HG03139 (cell line): ENCODE measurements around the gene PCDHGA11.
"Not testable (repeated sequence)": the region's sequence is repeated elsewhere in the genome, so short reads cannot be mapped to it uniquely, and the experiment has no call there.

Source experiments
- ATAC-seq: cut with Tn5 transposase; IDR thresholded peaks from one replicate; pipeline ENCODE4 v1.9.1; 2021; ENCODE audit not compliant: unreplicated experiment

The PCDHGA11 gene

DNA sequence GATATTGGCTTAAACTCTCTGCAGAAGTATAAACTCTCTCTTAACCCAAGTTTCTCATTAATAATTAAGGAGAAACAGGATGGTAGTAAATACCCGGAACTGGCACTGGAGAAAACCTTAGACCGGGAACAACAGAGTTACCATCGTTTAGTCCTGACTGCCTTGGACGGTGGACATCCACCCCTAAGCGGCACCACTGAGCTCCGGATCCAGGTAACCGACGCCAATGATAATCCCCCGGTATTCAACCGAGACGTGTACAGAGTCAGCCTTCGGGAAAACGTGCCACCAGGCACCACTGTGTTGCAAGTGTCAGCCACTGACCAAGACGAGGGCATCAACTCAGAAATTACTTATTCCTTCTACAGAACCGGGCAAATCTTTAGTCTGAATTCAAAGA lies 22.2 kb upstream of the PCDHGA11 start:
- no peak for ATAC-seq

DNA sequence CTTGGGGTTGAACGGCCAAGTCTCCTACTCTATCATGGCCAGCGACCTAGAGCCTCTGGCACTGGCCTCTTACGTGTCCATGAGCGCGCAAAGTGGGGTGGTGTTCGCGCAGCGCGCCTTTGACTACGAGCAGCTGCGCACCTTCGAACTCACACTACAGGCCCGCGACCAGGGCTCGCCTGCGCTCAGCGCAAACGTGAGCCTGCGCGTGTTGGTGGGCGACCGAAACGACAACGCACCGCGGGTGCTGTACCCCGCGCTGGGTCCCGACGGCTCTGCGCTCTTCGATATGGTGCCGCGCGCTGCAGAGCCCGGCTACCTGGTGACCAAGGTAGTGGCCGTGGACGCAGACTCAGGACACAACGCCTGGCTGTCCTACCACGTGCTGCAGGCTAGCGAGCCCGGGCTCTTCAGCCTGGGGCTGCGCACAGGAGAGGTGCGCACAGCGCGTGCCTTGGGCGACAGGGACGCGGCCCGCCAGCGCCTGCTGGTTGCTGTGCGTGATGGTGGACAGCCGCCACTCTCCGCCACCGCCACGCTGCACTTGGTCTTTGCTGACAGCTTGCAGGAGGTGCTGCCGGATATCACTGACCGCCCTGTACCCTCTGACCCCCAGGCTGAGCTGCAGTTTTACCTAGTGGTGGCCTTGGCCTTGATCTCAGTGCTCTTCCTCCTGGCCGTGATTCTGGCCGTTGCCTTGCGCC lies 21.1 kb upstream of the PCDHGA11 start:
- no peak for ATAC-seq

DNA sequence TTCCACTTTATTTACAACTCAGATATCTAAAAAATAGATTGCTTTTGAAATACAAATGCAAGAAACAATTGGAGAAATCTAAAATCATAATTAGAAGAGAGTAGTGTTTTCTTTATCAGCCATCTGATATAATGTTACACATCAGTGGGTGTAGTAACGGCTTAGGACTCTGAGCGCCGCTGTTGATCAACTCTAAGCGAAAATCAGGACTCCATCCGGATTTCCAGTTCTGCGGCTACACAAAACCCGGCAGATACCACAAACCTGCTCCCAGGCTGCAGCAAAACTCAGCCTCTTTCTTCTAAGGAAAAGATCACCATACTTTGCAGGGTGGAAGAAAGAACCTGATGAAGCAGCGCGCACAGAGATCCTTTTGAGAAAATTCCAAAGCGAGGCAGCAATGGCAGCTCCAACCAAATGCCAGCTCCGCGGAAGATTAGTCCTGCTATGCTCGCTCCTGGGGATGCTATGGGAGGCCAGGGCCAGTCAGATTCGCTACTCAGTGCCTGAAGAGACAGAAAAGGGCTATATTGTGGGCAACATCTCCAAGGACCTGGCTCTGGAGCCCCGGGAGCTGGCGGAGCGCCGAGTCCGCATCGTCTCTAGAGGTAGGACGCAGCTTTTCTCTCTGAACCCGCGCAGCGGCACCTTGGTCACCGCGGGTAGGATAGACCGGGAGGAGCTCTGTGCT lies 18.2 kb upstream of the PCDHGA11 start, which contains the start of gene PCDHGA9:
TSS of gene PCDHGA9 (plus strand) at position 226 of the 691 bp plus-strand sequence. CDS start at position 401, 175 bp downstream.
- no peak for ATAC-seq

DNA sequence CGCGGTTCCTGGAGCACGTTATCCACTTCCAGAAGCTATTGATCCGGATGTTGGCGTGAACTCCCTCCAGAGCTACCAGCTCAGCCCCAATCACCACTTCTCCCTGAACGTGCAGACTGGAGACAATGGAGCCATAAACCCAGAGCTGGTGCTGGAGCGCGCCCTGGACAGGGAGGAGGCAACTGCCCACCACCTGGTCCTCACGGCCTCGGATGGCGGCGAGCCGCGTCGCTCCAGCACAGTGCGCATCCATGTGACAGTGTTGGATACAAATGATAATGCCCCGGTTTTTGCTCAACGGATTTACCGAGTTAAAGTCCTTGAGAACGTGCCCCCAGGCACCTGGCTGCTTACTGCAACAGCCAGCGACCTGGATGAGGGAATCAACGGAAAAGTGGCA lies 17.5 kb upstream of the PCDHGA11 start:
- ATAC-seq = no peak

- not testable (repeated sequence) for ATAC-seq
Measured at GRCh38 chr5:141407790-141408505, 12.9 kb upstream of the PCDHGA11 start, which contains the start of gene PCDHGB6. TSS of gene PCDHGB6 (plus strand) at chr5:141408021. CDS start at chr5:141408203, 182 bp downstream.

DNA sequence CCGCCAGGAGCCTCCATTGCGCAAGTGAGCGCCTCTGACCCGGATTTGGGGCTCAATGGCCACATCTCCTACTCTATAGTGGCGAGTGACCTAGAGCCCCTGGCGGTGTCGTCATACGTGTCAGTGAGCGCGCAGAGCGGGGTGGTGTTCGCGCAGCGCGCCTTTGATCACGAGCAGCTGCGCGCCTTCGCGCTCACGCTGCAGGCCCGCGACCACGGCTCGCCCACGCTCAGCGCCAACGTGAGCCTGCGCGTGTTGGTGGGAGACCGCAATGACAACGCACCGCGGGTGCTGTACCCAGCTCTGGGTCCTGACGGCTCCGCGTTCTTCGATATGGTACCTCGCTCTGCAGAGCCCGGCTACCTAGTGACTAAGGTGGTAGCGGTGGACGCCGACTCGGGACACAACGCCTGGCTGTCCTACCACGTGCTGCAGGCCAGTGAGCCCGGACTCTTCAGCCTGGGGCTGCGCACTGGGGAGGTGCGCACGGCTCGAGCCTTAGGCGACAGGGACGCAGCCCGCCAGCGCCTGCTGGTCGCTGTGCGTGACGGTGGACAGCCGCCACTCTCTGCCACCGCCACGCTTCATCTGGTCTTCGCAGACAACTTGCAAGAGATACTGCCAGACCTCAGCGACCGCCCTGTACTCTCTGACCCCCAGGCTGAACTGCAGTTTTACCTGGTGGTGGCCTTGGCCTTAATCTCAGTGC lies 11.1 kb upstream of the PCDHGA11 start:
- no peak for ATAC-seq

- no peak for ATAC-seq
Measured at GRCh38 chr5:141411575-141411974, 9.3 kb upstream of the PCDHGA11 start.

- ATAC-seq = peak; percentile 81
Measured at GRCh38 chr5:141412854-141413539, 7.9 kb upstream of the PCDHGA11 start, which contains the start of gene PCDHGA10. TSS of gene PCDHGA10 (plus strand) at chr5:141412987. CDS start at chr5:141413176, 189 bp downstream.

DNA sequence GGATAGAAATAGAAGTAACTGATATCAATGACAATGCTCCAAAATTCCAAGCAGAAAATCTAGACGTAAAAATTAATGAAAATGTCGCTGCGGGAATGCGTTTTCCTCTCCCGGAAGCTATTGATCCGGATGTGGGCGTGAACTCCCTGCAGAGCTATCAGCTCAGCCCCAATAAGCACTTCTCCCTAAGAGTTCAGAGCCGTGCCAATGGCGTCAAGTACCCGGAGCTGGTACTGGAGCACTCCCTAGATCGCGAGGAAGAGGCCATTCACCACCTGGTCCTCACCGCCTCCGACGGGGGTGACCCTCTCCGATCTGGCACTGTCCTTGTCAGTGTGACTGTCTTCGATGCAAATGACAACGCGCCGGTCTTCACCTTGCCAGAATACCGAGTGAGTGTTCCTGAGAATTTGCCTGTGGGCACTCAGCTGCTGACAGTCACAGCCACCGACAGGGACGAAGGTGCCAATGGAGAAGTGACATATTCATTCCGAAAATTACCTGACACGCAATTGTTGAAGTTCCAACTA lies 7.2 kb upstream of the PCDHGA11 start:
- no peak for ATAC-seq

DNA sequence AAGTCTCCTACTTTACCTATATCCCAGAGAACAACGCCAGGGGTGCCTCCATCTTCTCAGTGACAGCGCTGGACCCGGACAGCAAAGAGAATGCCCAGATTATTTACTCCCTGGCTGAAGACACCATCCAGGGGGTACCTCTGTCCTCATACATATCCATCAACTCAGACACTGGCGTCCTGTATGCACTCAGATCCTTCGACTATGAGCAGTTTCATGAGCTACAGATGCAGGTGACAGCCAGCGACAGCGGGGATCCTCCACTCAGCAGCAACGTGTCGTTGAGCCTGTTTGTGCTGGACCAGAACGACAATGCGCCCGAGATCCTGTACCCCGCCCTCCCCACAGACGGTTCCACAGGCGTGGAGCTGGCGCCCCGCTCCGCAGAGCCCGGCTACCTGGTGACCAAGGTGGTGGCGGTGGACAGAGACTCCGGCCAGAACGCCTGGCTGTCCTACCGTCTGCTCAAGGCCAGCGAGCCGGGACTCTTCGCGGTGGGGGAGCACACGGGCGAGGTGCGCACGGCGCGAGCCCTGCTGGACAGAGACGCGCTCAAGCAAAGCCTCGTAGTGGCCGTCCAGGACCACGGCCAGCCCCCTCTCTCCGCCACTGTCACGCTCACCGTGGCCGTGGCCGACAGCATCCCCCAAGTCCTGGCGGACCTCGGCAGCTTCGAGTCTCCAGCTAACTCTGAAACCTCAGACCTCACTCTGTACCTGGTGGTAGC lies 6.1 kb upstream of the PCDHGA11 start:
- ATAC-seq = not testable (repeated sequence)

DNA sequence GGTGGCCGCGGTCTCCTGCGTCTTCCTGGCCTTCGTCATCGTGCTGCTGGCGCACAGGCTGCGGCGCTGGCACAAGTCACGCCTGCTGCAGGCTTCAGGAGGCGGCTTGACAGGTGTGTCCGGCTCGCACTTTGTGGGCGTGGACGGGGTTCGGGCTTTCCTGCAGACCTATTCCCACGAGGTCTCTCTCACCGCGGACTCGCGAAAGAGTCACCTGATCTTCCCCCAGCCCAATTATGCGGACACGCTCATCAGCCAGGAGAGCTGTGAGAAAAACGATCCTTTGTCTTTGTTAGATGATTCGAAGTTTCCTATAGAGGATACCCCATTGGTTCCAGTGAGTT lies 5.6 kb upstream of the PCDHGA11 start:
- ATAC-seq = not testable (repeated sequence)

DNA sequence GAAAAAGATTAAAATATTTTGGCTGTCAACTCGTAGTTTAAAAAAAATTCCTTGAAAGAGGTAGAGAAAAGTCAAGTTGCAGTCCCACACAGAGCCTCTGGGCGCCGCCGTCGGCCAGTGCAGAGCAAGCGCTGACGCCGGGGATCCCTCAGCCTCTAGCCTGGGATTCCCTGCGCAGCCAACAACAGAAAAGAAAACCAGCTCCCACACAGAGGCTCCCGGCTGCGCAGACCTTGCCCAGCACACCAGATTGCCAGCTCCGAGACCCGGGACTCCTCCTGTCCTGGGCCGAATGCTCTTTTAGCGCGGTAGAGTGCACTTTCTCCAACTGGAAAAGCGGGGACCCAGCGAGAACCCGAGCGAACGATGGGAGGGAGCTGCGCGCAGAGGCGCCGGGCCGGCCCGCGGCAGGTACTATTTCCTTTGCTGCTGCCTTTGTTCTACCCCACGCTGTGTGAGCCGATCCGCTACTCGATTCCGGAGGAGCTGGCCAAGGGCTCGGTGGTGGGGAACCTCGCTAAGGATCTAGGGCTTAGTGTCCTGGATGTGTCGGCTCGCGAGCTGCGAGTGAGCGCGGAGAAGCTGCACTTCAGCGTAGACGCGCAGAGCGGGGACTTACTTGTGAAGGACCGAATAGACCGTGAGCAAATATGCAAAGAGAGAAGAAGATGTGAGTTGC lies 3.2 kb upstream of the PCDHGA11 start, which contains the start of gene PCDHGB7:
TSS of gene PCDHGB7 (plus strand) at position 184 of the 679 bp plus-strand sequence. CDS start at position 367, 183 bp downstream.
- peak; percentile 68 for ATAC-seq

- ATAC-seq = no peak
Measured at GRCh38 chr5:141419074-141419880, 1.6 kb upstream of the PCDHGA11 start.

- no peak for ATAC-seq
Measured at GRCh38 chr5:141421489-141421855, 621 bp downstream of the PCDHGA11 start.

GRCh38 chr5:141422742-141423291 lies 2.0 kb downstream of the PCDHGA11 start:
- ATAC-seq = no peak

DNA sequence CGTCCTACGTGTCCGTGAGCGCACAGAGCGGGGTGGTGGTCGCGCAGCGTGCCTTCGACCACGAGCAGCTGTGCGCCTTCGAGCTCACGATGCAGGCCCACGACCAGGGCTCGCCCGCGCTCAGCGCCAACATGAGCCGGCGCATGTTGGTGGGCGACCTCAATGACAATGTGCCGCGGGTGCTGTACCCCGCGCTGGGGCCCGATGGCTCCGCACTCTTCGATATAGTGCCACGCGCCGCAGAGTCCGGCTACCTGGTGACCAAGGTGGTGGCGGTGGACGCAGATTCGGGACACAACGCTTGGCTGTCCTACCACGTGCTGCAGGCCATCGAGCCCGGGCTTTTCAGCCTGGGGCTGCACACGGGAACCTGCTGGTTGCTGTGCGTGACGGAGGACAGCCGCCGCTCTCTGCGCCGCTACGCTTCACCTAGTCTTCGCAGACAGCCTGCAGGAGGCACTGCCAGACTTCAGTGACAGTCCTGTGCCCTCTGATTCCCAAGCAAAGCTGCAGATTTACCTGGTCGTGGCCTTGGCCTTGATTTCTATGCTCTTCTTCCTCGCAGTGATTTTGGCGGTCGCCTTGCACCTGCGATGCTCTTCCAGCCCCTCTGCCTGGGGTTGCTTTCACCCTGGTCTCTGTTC lies 7.1 kb downstream of the PCDHGA11 start:
- no peak for ATAC-seq
